ENCODE data around the gene LONRF2. TPM values are rescaled to one million over a fixed set of nuclear protein-coding genes. Genes with fewer than 3 reads are reported as not detected.
A peak's percentile ranks its signal among the peaks of the same experiment; 100 is the strongest.

LONRF2 gene
- polyA plus RNA-seq, 1 donor: 4.7 TPM

GRCh38 chr2:100275200-100275589 is 47.1 kb downstream of the LONRF2 start:
- no peak for DNase-seq

DNA sequence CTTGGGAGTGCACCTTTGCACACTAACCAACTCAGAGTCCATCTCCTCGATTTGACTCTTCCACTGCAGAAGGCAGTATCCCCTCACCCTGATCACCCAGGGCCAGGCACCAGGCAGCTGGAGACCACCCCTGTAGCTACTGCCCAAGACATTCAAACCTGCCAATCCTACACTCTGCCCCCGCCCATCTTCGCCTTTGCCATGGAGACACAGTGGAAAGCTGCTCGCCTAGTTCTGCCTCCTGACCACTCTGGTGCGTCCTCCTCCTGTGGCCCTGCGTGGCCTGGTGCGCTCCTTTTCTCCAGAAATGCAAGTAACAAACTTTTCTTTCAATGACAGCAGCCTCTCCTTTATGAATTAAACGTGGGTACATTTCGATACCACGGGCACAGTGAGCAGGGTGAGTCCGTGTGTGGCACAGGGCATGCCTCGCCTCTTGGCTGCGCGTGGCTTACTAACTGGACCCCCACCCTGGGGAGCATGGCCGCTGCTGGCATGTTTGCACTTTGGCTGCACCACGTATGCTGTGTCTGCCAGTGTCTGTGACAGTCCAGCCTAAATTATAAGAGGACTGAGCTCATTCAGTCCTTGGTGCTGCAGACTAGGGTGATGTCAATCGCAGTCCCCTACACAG is 47.6 kb downstream of the LONRF2 start:
- no peak for DNase-seq

DNA sequence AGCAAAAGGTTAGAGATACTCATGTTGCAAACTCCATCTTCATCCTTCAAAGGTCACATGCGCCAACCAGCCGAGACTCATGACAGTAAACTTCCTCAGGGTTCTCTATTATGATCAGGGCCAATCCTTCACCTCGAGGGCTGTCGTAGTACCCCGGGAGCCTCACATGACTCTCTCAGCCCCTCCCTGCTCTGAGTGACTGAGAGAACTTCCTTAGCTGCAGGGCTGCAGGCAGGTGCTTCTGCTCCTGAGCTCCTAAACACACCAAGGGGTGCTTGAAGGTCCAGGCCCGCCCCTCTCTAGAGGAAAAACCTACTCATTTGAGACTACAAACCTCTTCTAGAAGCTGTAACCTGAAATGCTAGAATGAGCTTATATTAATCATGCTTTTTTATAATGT is 48.2 kb downstream of the LONRF2 start:
- no peak for DNase-seq

DNA sequence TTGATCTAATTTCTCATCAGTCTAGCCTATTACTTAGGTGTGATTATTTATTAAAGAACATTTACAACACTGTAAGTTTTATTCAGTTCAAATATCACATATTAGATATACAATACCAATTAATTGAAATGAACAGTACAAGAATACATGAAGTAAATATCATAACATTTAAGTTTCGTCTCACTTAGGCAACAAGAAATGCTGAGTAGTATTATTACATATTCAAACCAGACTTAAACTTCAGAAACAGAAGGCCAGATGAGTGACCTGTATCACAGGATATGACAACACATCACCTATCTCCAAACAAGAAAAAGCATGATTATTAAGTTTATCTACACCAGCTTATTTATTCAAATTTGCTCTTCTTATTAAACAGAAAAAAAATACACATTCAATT is 48.9 kb downstream of the LONRF2 start:
- no peak for DNase-seq

- no peak for DNase-seq
These were observed 49.4 kb downstream of the LONRF2 start for GRCh38 chr2:100272841-100273329.

GRCh38 chr2:100271210-100271609 is 51.1 kb downstream of the LONRF2 start:
- DNase-seq: no peak

GRCh38 chr2:100270381-100271146 is 51.7 kb downstream of the LONRF2 start:
- no peak for DNase-seq

GRCh38 chr2:100269889-100270288 is 52.4 kb downstream of the LONRF2 start:
- DNase-seq: no peak

DNA sequence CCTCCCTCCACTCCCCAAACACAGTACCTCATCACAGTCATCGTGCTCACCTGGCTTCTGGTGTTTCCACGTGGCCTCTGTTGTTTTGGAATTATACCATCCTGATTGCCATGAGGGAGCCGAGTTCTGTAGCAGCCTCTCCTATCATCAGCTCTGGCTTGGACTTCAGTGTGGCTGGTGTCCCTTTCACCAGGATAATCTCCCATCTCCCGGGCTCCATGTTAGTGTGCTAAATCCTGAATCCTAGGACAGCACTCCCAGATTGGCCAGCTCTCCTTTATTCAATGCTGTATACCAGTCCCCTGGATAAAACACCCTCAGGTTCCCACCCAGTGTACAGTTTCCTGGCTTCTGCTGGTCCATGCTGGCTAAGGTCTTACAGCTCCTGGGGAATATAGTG is 53.3 kb downstream of the LONRF2 start:
- no peak for DNase-seq

GRCh38 chr2:100267751-100268150 is 54.5 kb downstream of the LONRF2 start:
- no peak for DNase-seq

DNA sequence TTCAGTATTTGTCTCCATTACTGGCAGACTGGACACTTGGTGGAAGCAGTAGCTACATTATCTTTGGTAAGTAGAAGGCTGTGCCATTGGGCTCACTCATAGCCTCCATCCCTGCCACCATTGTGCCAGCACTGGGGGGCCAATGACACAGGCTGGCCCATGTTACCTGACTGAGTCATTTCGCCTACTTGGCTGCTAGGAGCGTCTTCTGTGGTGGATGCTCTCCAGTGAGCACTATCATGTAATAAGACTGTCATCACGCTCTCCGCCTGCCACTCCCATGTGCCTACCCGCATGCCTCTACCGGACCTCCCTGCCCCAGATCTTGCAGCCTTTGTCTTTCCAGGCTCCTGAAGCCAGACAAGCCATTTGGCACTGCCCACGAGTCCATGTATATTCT is 56.2 kb downstream of the LONRF2 start:
- no peak for DNase-seq

GRCh38 chr2:100265226-100265625 is 57.1 kb downstream of the LONRF2 start:
- DNase-seq: no peak

- DNase-seq: no peak
These were observed 57.6 kb downstream of the LONRF2 start for GRCh38 chr2:100264651-100265050.

DNA sequence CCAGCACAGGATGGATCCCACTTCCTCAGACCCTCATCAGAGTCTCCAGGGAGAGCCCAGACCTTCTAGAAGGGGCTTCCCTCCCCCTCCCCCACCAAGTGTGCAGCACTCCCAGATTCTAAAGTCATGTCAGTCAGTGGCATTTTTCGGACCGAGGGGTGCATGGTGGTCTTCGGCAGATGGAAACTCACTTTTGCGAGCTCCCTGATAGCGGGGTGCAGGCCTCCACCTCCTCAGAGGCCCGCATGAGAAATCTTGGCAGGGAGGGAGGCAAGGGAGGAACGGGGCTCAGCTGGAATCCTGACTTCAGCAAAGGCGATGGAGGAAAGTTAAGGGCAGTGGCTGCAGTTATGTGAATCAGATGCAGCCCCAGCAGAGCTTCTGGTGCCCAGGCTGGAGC is 58.2 kb downstream of the LONRF2 start:
- DNase-seq: no peak

DNA sequence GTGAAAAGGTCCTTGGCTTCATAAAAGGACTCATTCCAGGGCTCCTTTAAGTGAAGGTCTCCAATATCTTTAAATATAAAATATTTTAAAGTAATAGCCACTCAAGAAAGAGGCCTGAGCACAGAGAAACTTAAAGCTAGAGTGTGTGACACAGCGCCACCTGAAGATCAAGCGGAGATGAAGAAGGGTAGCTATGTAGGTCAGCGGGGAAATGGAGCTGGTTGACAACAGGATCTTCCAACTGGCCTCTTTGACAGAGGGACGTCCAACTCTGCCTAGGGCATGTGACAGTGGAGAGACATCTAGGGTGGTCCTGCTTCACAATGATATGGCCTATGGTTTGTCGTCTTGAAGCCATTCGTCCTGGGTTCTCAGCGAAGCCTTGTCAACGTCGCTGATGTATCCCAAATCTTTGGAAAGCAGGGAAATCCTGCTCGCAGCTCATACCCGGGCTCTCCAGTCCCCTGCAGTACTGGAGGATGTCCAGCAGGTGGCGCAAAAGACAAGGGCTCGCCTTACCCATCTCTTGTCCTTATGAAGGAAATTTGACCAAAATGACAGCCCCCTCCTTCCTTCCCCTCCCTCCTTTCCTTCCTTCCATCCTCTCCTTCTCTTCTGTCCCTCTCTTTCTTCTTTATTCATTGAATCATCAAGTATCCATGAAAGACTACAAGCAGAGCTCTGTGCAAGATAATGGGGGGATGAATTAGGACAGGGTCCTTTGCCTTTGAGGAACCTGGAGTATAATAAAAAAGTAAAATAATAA is 59.6 kb downstream of the LONRF2 start:
- DNase-seq: peak; percentile 63

- DNase-seq: no peak
These were observed 60.3 kb downstream of the LONRF2 start for GRCh38 chr2:100262046-100262445.

GRCh38 chr2:100260712-100261620 is 61.3 kb downstream of the LONRF2 start:
- DNase-seq: peak; percentile 82

DNA sequence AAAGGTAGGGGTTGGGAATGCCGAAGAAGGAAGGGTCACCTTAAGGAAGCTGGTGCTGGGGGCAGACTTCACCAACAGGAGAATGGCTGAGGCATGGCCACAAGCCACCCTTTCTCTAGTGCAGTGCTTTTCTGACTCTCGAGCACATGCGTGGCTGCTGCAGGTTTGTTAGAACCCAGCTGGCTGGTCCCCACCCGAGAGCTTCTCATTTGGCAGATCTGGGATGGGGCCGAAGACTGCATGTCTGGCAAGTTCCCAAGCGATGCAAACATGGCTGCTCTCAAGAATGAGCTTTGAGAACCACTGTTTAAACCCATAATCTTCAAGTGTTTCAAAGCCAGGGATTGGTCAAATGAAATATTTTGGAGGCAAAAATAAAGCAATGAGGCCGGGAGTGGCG is 63.2 kb downstream of the LONRF2 start:
- DNase-seq: no peak

- no peak for DNase-seq
These were observed 64.4 kb downstream of the LONRF2 start for GRCh38 chr2:100257939-100258338.

- DNase-seq: no peak
These were observed 65.5 kb downstream of the LONRF2 start for GRCh38 chr2:100256849-100257248.

- DNase-seq: no peak
These were observed 65.9 kb downstream of the LONRF2 start for GRCh38 chr2:100256416-100256815.

GRCh38 chr2:100254646-100255210 is 67.6 kb downstream of the LONRF2 start:
- no peak for DNase-seq

Data from left kidney (tissue), 2 donors.